Muscle layer of colon (tissue), 2 donors: Measurements from ENCODE around the gene CTTNBP2.

Experiments
- H3K27ac ChIP-seq: one replicate; pipeline ENCODE4 v1.7.0; 2013; ENCODE audit warnings: low read depth, mild to moderate bottlenecking, low read length, moderate library complexity
- H3K27me3 ChIP-seq, 2 donors: one replicate each; pipeline ENCODE4 v1.7.0; 2013; ENCODE audit warnings: low read length in 2 of 2, mild to moderate bottlenecking in 2 of 2; ENCODE audit not compliant: insufficient read depth in 2 of 2, control insufficient read depth in 1 of 2
- H3K36me3 ChIP-seq: one replicate; pipeline ENCODE4 v1.7.0; 2013; ENCODE audit warnings: mild to moderate bottlenecking, low read length; ENCODE audit not compliant: insufficient read depth
- H3K4me1 ChIP-seq: one replicate; pipeline ENCODE4 v1.7.0; 2013; ENCODE audit warnings: mild to moderate bottlenecking, low read length; ENCODE audit not compliant: insufficient read depth
- H3K4me3 ChIP-seq, 2 donors: one replicate each; pipeline ENCODE4 v1.7.0; 2013; ENCODE audit warnings: low read length in 2 of 2, low read depth in 1 of 2, mild to moderate bottlenecking in 1 of 2, moderate library complexity in 1 of 2
- H3K9ac ChIP-seq: one replicate; pipeline ENCODE4 v1.7.0; 2013; ENCODE audit warnings: low read length
- H3K9me3 ChIP-seq: one replicate; pipeline ENCODE4 v1.7.0; 2013; ENCODE audit warnings: mild to moderate bottlenecking, low read length
- donor health status: abdominal sarcoma.
- donor health status: Adenocarcinoma of cecum.

CTTNBP2 gene

DNA sequence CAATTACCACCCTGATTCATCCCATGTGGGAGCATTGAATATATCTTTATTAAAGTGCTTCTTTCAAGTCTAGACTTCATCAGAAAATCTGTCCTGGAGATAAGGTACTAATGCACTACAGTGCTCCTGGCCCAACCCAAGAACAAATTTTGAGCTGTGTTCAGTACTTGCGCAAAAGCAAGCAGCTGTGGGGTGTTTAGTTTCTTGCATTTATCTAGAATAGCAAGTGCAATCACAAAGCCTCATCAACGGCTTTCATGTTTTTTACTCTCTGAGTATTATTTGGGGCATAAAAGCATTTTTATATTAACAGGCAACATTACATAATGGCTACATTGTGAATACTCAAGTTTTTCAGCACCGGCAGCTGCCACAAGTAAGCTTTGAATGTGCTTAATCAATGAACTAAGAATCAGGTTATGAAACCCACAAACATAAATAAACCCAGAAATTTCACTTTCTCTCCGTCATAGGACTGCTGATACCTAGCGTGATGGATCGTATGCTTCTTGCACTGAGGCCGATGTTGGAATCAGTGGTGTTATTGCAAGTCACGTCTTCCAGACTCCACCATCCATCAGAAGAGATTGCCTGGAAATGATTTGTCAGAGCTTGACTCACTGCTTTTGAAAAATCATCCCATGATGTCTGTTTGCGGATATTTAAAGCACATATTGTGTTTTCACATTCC is 113.1 kb downstream of the CTTNBP2 start:
- H3K4me1 ChIP-seq, result no peaks in the 10 kb centered on the region
- no peak overlapping the region for H3K9ac ChIP-seq
- peaks cover 28% of the 10 kb centered on the region for H3K36me3 ChIP-seq
- no peak overlapping the region for H3K27ac ChIP-seq
- H3K27me3 ChIP-seq, result no peaks in the 10 kb centered on the region
- H3K4me3 ChIP-seq, result no peak overlapping the region
- H3K9me3 ChIP-seq, result no peaks in the 10 kb centered on the region

DNA sequence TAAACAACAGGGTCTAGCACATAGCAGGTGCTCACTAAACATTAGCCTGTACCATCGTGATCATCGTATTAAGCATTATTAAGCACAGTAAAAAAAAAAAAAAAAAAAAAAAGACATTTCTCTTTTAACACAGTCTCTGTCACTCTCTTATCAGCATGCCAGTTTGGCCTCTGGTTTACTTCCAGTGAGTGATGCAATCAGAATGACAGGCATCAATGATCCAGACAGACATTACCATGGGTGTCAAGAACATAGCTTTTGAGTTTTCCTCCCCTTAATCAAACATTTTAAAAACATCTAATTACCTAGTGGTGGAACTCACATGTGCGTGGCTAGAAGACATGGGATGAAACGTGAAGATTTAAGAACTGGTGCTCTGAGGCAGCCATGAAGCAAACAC is 115.8 kb downstream of the CTTNBP2 start:
- peaks cover 28% of the 10 kb centered on the region for H3K36me3 ChIP-seq

DNA sequence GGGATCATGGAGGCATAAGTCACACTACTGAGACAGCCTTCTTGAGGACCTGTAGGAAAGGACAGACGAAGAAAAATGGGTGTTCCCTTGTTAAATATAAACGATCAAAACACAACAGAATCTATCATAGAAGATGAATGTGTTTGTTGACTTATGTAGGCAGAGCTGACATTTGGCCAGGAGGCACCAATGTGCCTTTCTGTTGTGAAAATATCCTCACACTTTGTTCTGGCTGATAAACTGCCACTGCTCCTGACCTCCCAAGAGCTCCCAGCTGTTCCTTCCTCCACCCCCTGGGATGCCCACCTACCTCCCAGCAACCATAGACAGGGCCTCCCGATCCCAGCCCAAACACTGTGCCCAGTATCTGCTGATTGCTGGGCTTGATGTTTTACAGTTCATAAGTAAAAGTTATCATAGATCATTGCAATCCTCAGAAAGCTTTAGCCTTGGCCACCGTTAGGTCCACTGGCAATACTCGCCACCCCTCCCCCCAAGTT is 116.6 kb downstream of the CTTNBP2 start:
- peaks cover 28% of the 10 kb centered on the region for H3K36me3 ChIP-seq
- no peak overlapping the region for H3K9ac ChIP-seq
- H3K27me3 ChIP-seq, result no peaks in the 10 kb centered on the region
- H3K4me3 ChIP-seq, result no peak overlapping the region
- H3K27ac ChIP-seq, result no peak overlapping the region
- H3K4me1 ChIP-seq, result no peaks in the 10 kb centered on the region
- H3K9me3 ChIP-seq, result no peaks in the 10 kb centered on the region

More for the DNA sequence above, 115.8 kb downstream of the CTTNBP2 start:
- H3K4me3 ChIP-seq, result no peak overlapping the region
- no peaks in the 10 kb centered on the region for H3K27me3 ChIP-seq
- no peak overlapping the region for H3K27ac ChIP-seq
- no peaks in the 10 kb centered on the region for H3K4me1 ChIP-seq
- H3K9ac ChIP-seq, result no peak overlapping the region
- H3K9me3 ChIP-seq, result no peaks in the 10 kb centered on the region

DNA sequence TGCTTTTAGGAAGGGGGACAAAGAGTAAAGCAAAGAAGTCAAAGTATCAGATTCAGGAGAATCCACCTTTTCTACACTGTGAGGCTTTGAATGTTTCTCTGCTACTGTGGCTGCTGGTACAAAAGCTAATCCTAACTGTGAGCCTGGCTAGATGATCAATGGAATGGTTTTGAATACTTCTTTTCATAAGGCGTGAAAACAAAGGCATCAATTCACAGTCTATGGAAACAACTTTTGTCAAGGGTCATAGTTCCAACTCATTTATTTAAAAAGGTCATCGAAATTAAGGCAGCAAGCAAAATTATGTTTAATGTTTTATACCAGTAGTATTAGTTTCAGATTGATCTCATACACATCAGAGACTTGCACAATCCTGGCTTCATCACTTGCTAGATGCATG is 118.1 kb downstream of the CTTNBP2 start:
- Histone ChIP-seq H3K27me3 (no peaks in the 10 kb centered on the region), H3K9ac (no peak overlapping the region), H3K27ac (no peak overlapping the region), H3K4me3 (no peak overlapping the region), H3K4me1 (no peaks in the 10 kb centered on the region), H3K9me3 (no peaks in the 10 kb centered on the region), H3K36me3 (peaks cover 26% of the 10 kb centered on the region)

DNA sequence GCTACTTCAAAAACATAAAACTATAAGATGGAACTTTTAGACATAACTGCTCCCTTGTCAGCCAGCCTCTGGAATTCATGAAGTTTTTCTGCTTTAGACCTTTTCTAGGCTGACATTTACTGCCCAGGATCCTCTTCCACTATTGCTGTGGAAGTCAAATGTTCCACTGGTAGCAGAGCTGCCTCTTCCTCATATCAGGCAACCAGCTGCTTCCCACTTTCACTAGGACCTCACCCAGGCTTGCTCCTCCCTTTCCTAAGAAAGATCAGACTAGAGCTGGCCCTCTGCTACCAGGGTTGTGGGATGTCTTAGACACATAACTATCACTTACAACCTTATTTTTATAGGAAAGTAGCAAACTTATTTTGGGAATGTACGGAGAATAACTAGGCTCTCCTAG is 121.5 kb downstream of the CTTNBP2 start:
- Histone ChIP-seq H3K4me3 (no peak overlapping the region), H3K27ac (no peak overlapping the region), H3K27me3 (no peaks in the 10 kb centered on the region), H3K9ac (no peak overlapping the region), H3K36me3 (peaks cover 16% of the 10 kb centered on the region), H3K9me3 (no peaks in the 10 kb centered on the region), H3K4me1 (no peaks in the 10 kb centered on the region)

DNA sequence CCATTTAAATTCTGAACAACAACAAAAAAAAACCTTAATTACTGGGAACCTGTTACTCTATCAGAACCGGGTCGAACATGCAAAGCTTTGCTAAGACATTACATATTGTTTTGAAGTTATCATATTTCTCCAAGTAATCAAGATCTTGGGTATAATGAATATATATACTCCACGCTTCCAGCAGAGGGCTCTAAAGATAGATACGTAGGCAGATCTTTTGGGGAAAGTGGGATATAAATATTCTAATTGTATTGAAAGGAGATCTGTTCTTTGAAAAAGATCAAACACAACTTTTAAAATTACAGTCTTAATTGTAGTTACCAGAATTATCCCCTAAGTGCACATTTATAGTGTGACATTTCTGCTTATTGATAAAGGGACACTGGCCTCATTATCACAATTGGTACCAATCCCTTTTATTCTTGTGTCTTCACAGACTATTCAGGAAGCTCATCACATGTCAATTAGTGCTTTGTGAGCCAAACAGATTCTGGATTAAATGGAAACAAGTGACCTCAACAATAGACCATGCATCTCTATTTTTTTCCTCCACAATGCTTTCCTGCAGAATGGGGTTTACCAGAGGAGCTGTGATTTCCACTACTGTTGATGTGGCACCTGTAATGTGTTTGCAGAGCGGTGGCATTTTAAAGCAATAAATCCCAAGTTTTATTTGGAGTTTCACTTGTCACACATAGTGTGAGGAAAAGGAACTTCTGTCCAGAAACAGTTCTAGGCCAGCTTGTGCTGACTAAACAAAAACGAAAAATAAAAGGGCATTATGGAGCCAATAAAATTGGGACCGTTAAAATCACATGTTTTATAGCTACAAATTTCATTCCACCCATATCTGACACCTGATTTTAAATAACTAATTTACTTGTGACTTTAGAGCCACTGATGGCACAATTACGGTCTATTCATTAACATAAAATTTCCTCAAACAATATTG is 122.4 kb downstream of the CTTNBP2 start:
- Histone ChIP-seq H3K27ac (no peak overlapping the region), H3K9ac (no peak overlapping the region), H3K9me3 (no peaks in the 10 kb centered on the region), H3K4me3 (no peak overlapping the region), H3K4me1 (no peaks in the 10 kb centered on the region), H3K27me3 (no peaks in the 10 kb centered on the region), H3K36me3 (peaks cover 8% of the 10 kb centered on the region)

DNA sequence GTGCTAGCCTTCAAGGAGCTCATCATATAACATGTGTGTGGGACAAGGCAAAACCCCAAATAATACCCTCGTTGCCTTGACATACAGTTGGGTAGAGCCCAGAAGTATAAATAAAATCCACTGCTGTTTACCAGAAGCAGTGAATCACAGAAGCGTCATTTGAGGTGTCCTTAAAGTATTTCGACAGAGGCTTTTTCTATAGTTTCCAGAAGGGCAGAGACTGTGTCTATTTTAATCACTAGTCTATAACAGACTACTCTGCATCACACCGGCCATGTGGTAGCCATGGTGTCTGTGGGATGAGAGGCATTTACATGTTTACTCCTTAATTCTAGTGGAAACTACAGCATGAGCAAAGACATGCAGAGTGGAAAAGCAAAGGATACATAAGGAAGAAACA is 131.3 kb downstream of the CTTNBP2 start:
- Histone ChIP-seq H3K27me3 (no peaks in the 10 kb centered on the region), H3K27ac (no peak overlapping the region), H3K9ac (no peak overlapping the region), H3K4me1 (no peaks in the 10 kb centered on the region), H3K4me3 (no peak overlapping the region), H3K36me3 (peaks cover 14% of the 10 kb centered on the region), H3K9me3 (no peaks in the 10 kb centered on the region)

DNA sequence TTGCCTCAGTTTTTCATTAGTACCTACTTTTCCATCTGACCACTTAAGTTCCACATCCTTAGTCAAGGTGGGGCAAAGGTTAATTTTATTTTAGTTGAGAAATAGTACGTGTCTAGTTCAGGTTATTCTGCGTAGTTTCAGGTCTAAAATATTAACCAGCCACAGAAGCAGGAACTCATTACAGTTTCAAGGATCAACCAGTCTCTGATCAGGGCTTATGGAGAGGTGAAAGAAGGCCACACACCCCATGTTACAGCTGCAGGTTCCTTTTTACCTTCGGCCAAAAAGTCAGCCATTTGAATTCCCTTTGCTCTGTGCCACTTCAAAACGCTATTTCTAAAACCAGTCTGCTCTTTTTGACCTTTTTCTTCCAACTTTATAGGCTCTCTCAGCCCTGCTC is 134.2 kb downstream of the CTTNBP2 start:
- H3K4me3 ChIP-seq, result no peak overlapping the region
- H3K27me3 ChIP-seq, result no peaks in the 10 kb centered on the region
- no peak overlapping the region for H3K9ac ChIP-seq
- H3K4me1 ChIP-seq, result no peaks in the 10 kb centered on the region
- no peaks in the 10 kb centered on the region for H3K9me3 ChIP-seq
- peaks cover 17% of the 10 kb centered on the region for H3K36me3 ChIP-seq
- H3K27ac ChIP-seq, result no peak overlapping the region

DNA sequence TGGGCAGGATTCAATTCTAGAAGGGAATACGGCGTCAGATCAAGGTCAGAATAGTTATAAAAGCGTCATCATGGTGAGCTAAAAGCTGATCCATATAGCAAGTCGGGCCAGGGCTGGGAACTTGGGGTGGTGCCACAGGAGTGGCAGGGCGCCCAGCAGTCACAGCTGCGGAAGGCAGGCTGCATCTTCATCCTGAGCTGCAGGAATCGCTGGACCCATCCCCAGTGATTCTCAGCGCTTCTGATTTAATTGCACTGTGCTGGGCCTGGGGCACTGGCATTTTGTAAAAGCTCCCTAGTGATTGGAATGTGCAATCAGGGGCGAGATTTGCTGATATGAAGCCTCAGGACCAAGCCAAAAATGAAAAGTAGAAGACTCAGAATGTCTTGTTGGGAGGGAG is 135.3 kb downstream of the CTTNBP2 start:
- H3K36me3 ChIP-seq, result peaks cover 17% of the 10 kb centered on the region
- H3K9ac ChIP-seq, result no peak overlapping the region
- H3K27ac ChIP-seq, result no peak overlapping the region
- H3K9me3 ChIP-seq, result no peaks in the 10 kb centered on the region
- no peaks in the 10 kb centered on the region for H3K27me3 ChIP-seq
- no peak overlapping the region for H3K4me3 ChIP-seq
- H3K4me1 ChIP-seq, result no peaks in the 10 kb centered on the region

DNA sequence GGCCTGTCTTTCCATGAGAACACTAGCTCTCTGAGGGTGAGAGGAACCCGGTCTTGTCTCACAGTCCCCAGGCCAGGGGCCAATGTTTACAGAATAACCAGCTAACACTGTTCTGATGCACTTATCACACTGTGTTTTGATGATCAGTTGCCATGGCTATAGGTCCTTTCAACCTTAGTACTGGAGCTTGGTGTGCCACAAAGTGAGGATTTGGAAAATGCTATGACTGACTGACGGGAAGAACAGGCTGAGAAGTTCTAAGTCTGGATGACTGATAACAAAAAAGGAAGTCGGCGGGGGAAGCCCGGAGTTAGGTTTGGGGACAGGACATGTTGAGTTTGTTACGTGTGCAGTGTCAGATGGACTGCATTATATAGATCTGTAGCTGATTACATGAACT is 141.8 kb downstream of the CTTNBP2 start:
- peaks cover 11% of the 10 kb centered on the region for H3K36me3 ChIP-seq
- H3K4me3 ChIP-seq, result no peak overlapping the region
- H3K27ac ChIP-seq, result no peak overlapping the region
- H3K9ac ChIP-seq, result no peak overlapping the region
- no peaks in the 10 kb centered on the region for H3K27me3 ChIP-seq
- H3K4me1 ChIP-seq, result no peaks in the 10 kb centered on the region
- no peaks in the 10 kb centered on the region for H3K9me3 ChIP-seq

DNA sequence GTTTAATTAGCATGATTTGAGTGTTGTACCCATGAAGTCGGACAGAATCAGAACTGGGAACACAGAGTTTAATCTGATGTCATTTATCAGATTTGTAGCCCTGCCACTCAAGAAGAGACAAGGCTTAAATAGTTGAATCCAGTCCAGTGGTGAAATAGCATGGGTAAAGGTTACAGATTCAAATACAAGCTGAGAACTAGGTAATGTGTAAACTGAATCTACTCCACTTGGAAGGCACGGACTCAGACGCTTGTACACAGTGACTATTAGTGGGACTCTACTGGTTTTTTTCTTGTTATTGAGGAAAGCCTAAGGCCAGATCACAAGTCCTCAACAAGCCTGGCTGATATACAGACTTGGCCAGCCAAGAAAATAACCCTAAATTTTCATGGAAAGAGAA is 142.9 kb downstream of the CTTNBP2 start:
- Histone ChIP-seq H3K4me1 (no peaks in the 10 kb centered on the region), H3K9ac (no peak overlapping the region), H3K36me3 (peaks cover 14% of the 10 kb centered on the region), H3K27me3 (no peaks in the 10 kb centered on the region), H3K4me3 (no peak overlapping the region), H3K9me3 (no peaks in the 10 kb centered on the region), H3K27ac (no peak overlapping the region)
